HG03280 (cell line): ENCODE results near the gene PRICKLE4.
"Not testable (repeated sequence)": the region's sequence is repeated elsewhere in the genome, so short reads cannot be mapped to it uniquely, and the experiment has no call there.

Experiments used
- ATAC-seq: cut with Tn5 transposase; IDR thresholded peaks from one replicate; pipeline ENCODE4 v1.9.1; 2021; ENCODE audit warnings: mild to moderate bottlenecking, moderate library complexity; ENCODE audit not compliant: unreplicated experiment

Gene PRICKLE4

DNA sequence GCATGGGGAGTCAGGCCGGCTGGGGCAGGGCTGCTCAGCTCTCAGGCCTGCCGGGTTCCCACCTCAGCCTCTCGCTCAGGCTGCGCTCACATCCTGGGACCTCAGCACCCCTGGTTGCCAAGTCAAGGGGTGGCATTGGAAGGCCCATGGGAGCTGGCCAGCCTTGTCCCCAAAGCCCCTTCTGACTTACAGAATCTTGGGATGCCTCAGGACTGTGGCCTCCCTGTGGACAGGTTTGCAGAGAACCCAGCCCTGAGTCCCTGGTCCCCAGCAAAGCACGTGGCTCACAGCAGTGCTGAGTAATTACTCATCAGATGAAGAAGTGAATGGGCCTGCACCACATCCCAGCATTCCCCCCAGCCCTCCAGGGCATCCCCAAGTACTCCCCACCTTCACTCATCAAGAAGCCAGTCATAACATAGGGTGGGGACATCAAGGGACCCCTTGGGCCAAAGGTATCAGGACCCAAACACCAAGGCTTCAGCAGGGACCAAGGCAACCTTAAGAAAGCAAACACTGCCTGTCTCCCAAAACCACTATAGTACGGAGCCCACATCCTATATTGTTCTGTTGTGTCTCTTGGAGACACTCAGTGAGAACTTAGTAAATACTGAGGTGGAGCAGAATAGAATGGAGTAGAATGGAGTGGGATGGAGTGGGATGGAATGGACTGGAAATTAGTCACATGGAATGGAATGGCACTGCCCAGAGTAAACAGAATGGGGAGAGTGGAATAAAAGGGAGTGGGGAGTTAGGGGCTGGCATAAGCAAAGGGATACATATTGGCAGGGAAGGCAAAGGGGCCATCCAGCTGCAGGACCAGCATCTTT lies 37.0 kb upstream of the PRICKLE4 start:
- ATAC-seq: no peak

DNA sequence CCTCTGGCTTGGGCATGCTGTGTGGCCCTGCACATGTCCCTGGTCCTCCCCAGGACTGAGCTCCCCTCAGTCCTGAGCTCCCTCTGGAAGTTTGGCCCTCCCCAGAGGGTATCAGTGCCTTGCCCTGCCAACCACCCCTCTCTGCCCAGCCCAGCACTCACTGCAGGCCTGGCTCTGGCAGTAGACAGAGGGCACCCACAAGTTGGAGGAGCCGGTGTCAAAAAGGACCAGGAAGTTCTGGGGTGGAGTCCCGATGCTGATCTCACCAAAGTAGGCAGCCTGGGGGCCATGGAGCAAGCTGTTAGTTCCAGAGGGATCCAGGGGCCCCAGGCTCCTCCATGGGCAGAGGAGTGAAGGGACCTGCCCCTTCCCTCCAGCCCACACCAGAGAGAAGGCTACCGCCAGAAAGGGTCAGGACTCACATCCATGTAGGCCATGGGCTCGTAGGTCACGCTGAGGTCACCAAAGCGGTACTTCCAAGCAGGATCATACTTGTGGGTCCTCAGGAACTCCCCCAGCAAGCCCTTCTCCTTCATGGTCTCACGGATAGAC lies 36.3 kb upstream of the PRICKLE4 start:
- no peak for ATAC-seq

DNA sequence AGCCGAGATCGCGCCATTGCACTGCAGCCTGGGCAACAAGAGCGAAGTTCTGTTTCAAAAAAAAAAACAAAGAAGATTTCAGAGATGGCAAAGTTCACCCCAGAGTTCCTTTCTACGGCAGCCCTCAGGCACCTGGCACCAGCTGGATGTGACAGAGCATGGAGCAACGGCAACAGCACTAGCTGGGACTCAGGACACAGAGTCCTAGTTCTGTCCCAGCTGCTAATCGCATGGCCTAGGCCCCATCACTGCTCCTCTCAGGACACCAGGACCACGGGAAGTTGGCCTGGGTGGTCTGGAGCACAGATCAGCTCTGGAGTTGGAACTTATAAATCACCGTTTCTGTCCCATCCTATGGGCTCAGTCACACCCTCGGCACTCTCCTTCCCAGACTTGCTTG lies 34.5 kb upstream of the PRICKLE4 start:
- no peak for ATAC-seq

DNA sequence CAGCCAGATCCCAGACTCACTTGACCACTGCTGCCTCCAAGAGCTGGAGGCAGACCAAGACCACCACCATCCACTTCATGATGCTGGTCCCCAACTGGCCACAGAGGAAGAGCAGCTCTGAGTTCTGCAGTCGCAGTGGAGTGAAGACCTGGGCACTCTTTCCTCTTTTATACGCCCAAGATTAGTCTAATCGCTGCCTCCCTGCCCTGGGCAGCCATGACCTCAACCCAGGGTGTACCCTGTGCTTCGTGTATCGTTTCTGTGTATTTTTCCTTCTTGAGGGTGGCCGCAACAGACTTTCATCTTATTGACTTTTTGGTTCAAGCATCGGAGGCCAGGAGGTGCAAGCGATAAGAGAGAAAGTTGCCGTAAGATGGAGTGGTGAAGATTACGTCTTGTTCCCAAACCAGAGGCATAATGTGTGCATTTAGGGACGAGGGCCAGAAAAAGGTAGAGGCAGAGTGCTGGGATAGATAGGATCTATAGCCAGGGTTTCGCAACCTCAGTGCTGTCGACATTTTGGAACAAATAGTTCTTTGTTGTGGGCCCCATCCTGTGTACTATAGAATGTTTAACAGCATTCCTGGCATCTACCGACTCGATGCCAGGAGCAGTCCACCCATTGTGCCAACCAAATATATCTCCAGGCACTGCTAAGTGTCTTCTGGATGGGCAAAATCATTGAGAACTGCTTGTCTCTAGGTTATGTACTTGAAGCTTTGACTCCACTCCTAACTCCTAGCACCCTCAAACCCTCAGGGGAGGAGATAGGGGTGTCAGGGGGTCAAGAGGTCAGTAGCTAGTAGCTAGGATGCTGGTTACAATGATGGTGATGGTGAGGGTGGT lies 33.1 kb upstream of the PRICKLE4 start, which contains the start of gene PGC:
TSS of gene PGC (minus strand) at position 142 of the 846 bp plus-strand sequence. CDS start at position 79, 63 bp downstream.
- no peak for ATAC-seq

DNA sequence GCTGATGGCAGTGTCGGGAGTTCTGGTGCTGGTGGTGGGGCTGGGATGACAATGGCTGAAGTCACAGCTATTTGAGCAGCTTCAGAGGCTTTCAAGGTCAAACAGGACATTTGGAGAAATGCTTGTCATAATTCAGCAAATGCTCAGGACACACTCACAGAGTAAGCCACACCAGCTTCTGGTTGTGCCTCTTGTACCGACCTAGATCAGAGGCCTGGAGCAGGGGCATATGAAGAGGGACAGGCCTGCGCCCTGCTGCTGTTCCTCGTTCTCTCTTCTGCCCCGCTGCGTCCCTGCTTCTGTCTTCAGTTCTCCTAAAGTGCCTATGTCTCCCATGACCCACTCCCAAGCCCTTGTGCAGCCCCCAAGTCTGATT lies 32.5 kb upstream of the PRICKLE4 start:
- no peak for ATAC-seq

DNA sequence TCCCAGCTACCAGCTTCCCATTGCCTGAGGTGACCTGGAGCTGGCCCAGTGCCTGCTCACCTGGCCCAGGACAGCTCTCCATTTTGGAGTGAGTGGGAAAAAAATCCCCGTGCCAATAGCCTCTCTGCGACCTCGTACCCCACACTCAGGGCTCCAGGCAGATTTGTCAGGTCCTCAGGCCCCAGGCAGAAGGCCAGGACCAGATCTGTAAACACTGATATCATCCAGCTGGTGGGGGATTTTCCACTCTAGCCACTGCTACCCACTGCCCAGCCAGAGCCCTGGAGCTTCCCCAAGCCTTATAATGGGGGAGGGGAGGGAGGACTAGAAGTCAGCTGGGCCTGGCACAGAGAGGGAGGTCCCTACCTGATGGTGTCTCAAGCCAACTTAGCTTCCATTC lies 32.0 kb upstream of the PRICKLE4 start:
- no peak for ATAC-seq

DNA sequence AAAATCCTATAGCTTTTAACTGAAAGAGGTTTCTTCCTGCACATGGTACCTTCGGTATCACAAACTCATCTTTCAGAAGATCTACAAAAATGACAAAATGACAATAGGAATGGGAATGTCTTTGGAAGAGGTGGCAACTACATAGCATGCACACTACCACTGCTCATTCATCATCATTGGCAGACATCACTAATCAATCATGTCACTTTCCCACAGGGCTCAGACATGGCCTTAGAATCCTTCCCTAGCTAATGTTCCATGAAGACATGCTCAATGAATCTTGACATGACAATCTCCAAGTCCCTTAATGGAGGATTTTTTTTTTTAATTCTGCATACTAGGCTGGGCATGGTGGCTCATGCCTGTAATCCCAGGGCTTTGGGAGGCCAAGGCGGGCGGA lies 30.2 kb upstream of the PRICKLE4 start:
- ATAC-seq: no peak

DNA sequence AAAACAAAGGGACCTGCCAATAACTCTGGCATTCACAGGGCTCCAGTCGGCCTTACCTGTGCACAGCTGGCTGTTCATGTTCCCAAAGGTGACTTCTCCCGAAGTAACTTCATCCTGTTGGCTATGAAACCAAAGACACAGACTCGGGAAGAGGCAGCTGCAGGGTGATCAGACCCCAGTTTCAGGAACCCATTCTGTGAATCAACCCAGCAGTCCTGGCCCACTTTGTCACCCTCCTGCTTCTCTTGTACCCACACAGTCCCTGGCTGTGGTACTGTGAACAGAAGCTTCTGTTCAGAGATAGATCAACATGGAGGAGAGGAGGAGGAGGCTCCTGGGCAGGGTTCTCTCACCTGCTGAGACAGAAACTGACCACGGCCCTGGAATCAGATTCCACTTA lies 24.7 kb upstream of the PRICKLE4 start:
- ATAC-seq: no peak

DNA sequence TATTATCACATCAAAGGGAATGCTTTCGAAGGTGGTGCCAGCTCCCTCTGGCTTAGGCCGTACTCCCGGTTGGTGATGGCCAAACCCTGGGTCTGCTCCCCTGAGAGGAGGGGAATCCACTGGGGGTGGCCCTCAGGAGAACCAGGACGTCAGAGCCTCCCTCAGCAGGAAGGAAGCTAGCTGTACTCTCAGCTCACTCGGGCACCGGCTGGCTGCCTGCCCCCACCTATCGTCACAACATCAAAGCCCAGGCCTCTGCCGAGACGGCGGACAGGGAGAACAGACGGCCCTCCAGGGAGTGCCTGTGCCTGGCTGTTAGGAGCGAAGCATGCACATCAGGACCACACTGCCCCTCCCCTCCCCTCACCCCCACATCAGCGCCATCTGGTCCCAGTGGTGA lies 24.2 kb upstream of the PRICKLE4 start:
- ATAC-seq: no peak

DNA sequence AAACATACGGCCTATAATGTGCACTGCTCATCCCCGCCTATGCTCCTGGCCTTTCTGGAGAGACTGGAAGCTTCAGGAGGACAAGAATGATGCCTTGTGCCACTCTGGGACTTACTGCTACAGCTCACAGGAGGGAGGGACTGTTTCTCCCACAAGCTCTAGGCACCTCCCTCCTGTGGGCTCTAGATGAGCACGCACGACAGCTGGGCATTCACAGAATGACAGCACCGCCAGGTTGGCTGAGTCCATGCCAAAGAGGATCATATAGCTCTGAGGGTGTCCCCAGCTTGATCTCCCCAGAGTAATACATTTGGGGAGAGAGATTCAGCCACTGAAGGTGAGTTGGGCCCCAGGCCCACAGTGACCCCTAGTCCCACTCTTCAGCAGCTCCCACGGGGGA lies 23.3 kb upstream of the PRICKLE4 start:
- ATAC-seq: no peak

DNA sequence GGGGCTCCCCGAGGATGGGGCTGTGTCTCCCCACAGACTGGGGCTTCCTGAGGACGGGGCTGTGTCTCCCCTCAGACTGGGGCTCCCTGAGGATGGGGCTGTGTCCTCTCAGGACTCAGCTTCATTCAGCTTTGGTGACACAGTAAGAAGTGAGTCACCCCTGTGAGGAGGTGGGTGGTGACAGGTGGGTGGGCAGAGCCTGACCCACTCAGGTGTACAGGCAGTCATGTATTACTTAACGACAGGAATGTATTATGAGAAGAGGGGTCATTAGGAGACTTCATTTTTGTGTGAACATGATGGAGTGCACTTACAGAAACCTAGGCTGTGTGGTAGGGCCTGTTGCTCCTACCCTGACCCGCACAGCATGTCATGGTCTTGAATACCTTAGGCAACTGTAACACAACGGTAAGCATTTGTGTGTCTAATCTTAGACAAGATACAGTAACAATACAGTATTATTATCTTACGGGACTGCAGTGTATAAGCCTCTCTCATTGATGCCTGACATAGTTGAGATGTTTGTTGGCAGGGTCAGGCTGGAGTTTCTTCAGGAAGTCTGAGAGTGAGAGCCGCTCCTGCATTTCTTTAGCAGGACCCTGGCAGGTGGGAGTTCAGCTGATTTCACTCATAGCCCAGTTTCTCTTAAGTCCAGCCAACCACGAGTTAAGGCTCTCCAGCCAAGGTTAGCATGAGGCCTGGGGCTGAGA lies 22.5 kb upstream of the PRICKLE4 start:
- ATAC-seq: no peak

DNA sequence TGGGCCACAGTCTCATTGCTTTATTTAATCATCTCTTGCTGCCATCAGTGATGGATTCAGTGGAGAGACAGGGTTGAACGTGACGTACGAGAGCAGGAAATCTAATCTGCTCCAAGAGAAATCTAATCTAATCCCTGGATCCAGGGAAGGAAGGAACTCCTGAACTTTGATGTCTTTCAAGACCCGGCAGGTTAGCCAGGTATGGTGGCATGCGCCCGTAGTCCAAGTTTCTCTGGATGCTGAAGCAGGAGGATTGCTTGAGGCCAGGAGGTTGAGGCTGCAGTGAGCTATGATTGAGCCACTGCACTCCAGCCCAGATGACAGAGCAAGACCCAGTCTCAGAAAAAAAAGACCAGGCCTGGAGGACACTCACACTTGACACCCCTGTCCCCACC lies 21.9 kb upstream of the PRICKLE4 start:
- ATAC-seq: no peak

DNA sequence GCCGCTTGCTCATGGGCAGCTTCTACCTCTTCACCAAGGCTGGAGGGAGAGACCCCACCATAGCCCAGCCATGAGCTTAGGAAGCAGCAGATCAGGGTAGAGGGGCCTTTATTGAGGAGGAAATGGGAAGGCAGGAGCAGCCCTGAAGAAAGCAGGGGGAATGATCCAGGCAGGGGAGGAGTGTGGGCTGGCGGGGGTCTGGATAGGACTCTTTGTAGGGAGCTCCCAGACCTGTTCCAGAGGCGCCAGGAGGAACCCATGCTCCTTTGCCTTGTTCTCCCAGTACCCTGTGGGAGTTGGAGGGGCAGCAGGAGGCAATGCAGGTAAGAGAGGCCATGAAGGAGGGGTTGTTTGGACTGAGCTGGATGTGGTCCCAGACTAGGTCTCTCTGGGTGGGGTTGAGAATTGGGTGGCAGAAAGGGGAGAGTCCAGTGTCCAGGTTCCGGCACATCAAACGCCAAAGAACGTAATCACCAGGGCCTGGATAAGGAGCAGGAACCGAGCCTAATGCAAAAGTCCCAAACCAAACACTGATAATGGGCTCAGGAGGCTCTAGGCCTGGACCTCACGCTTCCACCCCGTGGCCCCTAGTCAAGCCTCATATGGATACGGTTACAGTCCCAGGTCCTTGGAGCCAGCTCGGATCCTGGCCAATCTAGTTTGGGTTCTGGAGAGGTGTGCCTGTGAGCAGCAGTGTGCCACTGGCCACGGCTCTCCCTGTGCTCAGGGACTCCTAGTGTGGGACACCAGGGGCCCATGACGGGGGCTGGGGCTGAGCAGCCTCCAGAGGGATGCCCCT lies 21.3 kb upstream of the PRICKLE4 start:
- no peak for ATAC-seq

DNA sequence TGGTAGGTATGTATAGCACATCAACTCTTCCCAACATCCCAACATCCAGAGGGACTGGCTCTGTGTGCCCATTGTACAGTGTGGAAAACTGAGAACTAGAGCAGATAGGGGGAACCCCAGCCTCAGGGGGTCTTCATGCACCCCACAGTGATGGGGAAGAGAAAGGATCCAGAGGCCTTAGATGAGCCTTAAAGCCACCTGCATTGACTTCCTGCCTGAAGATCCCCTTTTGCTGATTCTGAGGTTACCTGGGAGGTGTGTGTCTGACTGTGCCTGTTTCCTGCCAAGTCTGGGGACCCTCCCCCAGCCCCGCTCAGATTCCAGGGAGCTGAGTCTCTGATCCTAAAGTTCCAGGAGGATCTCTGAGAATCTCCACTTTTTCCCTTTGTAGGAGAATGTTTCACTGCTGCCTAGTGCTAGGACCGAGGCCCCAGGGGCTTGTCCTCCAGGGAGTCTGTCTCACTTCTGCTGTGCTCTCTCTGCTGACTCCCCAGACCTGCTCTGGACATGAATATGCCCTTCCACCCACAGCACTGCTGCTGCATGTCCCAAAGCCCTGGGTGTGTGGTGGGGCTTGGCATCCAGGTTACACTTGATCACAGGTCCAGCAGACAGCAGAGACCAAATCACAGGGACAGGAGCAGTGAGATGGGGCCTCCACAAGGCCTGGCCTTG lies 20.5 kb upstream of the PRICKLE4 start:
- ATAC-seq: no peak

DNA sequence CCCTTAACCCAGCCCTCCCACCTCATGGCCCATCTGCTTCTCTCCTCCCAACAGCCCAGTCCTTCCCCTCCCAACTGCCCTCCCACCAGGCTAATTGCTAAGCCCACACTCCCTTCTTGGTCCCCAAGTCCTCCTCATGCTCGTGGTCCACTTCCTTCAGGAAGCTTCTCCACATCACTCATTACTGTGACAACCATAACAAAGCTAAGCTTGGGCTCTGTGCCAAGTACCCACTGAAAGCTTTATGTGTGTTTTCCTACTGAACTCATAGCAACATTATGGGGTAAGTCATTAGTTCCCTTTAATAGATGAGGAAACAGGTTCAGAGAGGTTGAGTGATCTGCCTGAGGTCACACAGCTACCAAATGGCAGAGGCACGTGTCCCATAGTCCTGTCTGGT lies 17.1 kb upstream of the PRICKLE4 start:
- no peak for ATAC-seq

DNA sequence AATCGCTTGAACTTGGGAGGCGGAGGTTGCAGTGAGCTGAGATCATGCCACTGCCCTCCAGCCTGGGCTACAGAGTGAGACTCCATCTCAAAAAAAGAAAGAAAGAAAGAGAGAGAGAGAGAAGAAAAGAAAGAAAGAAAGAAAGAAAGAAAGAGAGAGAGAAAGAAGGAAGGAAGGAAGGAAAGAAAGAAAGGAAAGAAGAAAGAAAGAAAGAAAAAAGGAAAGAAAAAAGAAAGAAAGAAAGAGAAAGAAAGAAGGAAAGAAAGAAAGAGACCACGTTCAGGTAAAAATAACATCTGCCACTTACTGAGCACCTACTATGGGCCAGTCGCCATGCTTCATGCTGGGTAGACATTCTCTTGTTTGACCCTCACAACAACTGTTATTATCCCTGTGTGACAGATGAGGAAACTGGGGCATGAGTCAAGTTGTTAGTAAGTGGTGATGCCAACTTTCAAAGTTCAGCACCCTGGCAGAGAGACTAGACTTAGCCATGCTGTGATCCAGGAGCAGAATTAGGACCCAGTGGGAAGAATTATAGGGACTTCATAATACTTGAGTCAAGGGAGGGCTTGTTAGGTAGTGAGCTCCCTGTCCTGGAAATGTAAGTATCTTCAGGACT lies 14.4 kb upstream of the PRICKLE4 start:
- ATAC-seq: not testable (repeated sequence)

DNA sequence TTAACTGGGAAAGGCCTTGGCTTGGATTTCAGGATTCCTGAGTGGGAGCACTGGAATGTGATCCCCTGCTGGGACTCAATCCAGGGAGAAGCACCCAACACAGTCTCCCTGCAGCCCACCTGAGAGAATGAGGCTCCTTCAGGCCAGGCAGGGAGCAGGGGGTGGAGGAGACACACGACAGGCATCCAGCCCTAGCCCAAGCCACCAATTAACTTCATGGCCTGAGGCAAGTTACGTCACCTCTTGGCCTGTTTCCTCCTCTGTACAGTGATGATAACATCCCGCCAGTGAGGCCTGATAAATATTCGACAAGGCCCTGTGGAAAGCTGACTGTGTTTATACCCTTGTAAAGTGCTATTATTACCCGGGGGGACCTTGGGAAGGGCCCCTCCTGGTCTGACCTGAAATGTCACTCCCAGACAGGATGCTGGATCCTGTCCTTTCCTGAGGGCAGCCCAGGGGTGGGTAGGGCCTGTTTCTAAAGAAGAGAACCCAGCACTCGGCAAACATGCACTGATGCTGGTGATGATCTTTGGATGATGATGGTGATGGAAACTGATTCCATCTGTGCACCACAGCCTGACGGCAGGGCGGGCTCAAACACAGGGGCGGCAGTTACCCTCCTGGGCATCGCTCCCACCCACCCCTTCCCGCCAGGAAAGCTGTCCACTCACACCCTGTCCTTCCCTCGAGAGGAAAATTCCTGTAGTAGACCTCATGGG lies 13.3 kb upstream of the PRICKLE4 start:
- no peak for ATAC-seq

DNA sequence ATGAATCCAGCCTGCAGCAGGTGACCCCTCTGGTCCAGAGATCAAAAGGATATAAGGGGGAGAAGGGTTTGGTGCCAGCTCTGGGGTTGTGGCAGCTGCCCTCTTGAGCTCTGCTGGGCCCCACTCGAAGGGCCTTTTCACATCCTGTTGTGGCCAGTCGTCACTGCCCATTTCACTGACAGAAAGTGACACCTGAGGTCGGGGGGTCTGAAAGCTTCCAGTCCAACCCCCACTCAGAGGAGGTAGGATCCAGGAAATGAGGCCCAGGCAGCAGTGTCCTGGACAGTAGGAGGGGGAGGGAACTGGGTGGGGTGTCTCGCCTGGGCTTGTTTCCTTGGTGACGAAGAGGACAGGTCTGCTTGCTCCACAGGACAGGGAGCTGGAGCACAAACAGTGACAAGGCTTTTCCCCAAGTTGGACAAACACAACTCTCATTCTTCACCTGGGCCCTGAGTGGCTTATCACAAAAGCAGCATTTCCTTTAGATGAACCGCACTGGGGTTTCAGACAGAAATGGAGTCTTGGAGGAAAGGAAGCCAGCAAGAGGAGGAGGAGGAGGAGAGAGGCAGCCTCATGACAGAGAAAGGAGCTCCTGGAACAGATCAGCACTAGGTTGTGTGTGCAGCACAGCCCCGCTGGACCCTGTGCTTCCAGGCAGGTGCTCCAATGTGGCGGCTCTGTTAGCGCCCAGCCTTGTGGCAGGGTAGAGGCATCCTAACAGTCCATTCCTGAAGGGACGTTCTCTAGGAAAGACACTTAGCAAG lies 11.9 kb upstream of the PRICKLE4 start:
- no peak for ATAC-seq
